ENCODE measurements around the gene TULP4. TPM values are rescaled to one million over a fixed set of nuclear protein-coding genes. Genes with fewer than 3 reads are reported as not detected.

TULP4 gene
- total RNA-seq, 1 experiment from 2014 or later = 21.5 TPM

- intact Hi-C loops (cut with micrococcal nuclease) = no loop called here
- ChIA-PET POLR2A (ENCODE audit: unreplicated experiment) (no interaction called here), CTCF (no interaction called here)
- DNase-seq (no peak), ATAC-seq (peak; percentile 31; the same call in 1 of the 2 replicates)
- no peaks in the 10 kb centered on the region for H3K27me3 ChIP-seq (ENCODE audit: low read length)
- H3K4me2 ChIP-seq (ENCODE audit: low read length) = no peak overlapping the region
- H3K9me2 ChIP-seq (replicated peaks; ENCODE audit: low read length) = no peaks in the 10 kb centered on the region
- H2AFZ ChIP-seq (ENCODE audit: low read length) = no peak overlapping the region
- BruUV-seq (replicated peaks) = no TSS peak
- no peaks in the 10 kb centered on the region for H3F3A ChIP-seq (ENCODE audit: low read length, unreplicated experiment)
- no peak overlapping the region for H3K4me3 ChIP-seq (ENCODE audit: low read length)
- no peaks in the 10 kb centered on the region for H3K36me3 ChIP-seq (ENCODE audit: low read depth, low read length)
- no peak overlapping the region for H3K27ac ChIP-seq (ENCODE audit: low read length)
- H3K79me2 ChIP-seq (ENCODE audit: low read length) = no peaks in the 10 kb centered on the region
- peaks cover 4% of the 10 kb centered on the region; the same call in 1 of the 2 replicates for H3K4me1 ChIP-seq (ENCODE audit: insufficient read depth, low read length)
- TF ChIP-seq EZH2 (IDR thresholded peaks at IDR 0.05; ENCODE audit: low read length, unreplicated experiment) (no peak), EZH2phosphoT487 (IDR thresholded peaks at IDR 0.05; ENCODE audit: borderline replicate concordance, low read length) (no peak)
- TF ChIP-seq, protein P1, sequence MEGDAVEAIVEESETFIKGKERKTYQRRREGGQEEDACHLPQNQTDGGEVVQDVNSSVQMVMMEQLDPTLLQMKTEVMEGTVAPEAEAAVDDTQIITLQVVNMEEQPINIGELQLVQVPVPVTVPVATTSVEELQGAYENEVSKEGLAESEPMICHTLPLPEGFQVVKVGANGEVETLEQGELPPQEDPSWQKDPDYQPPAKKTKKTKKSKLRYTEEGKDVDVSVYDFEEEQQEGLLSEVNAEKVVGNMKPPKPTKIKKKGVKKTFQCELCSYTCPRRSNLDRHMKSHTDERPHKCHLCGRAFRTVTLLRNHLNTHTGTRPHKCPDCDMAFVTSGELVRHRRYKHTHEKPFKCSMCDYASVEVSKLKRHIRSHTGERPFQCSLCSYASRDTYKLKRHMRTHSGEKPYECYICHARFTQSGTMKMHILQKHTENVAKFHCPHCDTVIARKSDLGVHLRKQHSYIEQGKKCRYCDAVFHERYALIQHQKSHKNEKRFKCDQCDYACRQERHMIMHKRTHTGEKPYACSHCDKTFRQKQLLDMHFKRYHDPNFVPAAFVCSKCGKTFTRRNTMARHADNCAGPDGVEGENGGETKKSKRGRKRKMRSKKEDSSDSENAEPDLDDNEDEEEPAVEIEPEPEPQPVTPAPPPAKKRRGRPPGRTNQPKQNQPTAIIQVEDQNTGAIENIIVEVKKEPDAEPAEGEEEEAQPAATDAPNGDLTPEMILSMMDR (conservative IDR thresholded peaks at IDR 0.05; ENCODE audit: low read depth, low read length) = no peak
- H3K9ac ChIP-seq (ENCODE audit: low read length) = no peak overlapping the region
- no peaks in the 10 kb centered on the region for H3K9me3 ChIP-seq (ENCODE audit: low read length)
- H4K20me1 ChIP-seq (ENCODE audit: low read length) = no peaks in the 10 kb centered on the region
Observed at GRCh38 chr6:158512809-158513208, 200.5 kb downstream of the TULP4 start.

- CTCF ChIA-PET = no interaction called here
- Histone ChIP-seq H3K9me3 (ENCODE audit: low read length) (no peaks in the 10 kb centered on the region), H3K9ac (ENCODE audit: low read length) (no peak overlapping the region), H3K79me2 (ENCODE audit: low read length) (no peaks in the 10 kb centered on the region), H3K4me2 (ENCODE audit: low read length) (no peak overlapping the region), H2AFZ (ENCODE audit: low read length) (no peak overlapping the region), H3F3A (ENCODE audit: low read length, unreplicated experiment) (no peaks in the 10 kb centered on the region), H3K4me1 (ENCODE audit: insufficient read depth, low read length) (peaks cover 6% of the 10 kb centered on the region; the same call in 1 of the 2 replicates), H3K9me2 (replicated peaks; ENCODE audit: low read length) (no peaks in the 10 kb centered on the region), H3K36me3 (ENCODE audit: low read depth, low read length) (no peaks in the 10 kb centered on the region), H3K27me3 (ENCODE audit: low read length) (no peaks in the 10 kb centered on the region), H4K20me1 (ENCODE audit: low read length) (no peaks in the 10 kb centered on the region), H3K27ac (ENCODE audit: low read length) (no peak overlapping the region), H3K4me3 (ENCODE audit: low read length) (no peak overlapping the region)
- TF ChIP-seq, protein P1 (conservative IDR thresholded peaks at IDR 0.05; ENCODE audit: low read depth, low read length) = no peak
- TF ChIP-seq EZH2phosphoT487 (IDR thresholded peaks at IDR 0.05; ENCODE audit: borderline replicate concordance, low read length) = no peak
- TF ChIP-seq EZH2 (IDR thresholded peaks at IDR 0.05; ENCODE audit: low read length, unreplicated experiment) = no peak
- intact Hi-C loops (cut with micrococcal nuclease) = no loop called here
- DNase-seq = no peak
- no TSS peak for BruUV-seq (replicated peaks)
- no peak for ATAC-seq
- POLR2A ChIA-PET (ENCODE audit: unreplicated experiment) = no interaction called here
Observed at GRCh38 chr6:158514176-158514575, 201.9 kb downstream of the TULP4 start.

DNA sequence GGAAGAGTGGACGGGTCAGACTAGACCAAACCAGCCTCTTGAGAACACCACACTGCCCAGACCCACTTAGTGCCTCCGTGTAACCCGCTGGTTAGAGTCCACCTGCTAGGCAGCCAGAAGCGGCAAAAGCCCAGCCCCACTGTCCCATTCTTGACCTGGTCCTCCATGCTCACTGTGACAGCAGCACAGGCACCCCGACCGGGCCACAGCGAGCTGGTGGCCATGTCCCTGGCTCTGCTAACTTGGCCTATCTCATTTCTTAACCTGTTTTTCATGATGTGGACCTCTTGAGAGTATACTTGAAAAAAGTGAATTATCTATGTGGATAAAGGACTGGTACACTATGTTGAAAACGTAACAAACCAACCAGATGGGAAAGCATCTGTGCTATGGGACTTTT, 202.7 kb downstream of the TULP4 start:
- H3K79me2 ChIP-seq (ENCODE audit: low read length) = no peaks in the 10 kb centered on the region
- TF ChIP-seq EZH2phosphoT487 (IDR thresholded peaks at IDR 0.05; ENCODE audit: borderline replicate concordance, low read length) = no peak
- TF ChIP-seq, protein P1 (conservative IDR thresholded peaks at IDR 0.05; ENCODE audit: low read depth, low read length) = no peak
- H3K27ac ChIP-seq (ENCODE audit: low read length) = no peak overlapping the region
- no peaks in the 10 kb centered on the region for H3K9me2 ChIP-seq (replicated peaks; ENCODE audit: low read length)
- H4K20me1 ChIP-seq (ENCODE audit: low read length) = no peaks in the 10 kb centered on the region
- no peaks in the 10 kb centered on the region for H3F3A ChIP-seq (ENCODE audit: low read length, unreplicated experiment)
- H3K27me3 ChIP-seq (ENCODE audit: low read length) = no peaks in the 10 kb centered on the region
- ChIA-PET POLR2A (ENCODE audit: unreplicated experiment) (no interaction called here), CTCF (no interaction called here)
- H3K4me2 ChIP-seq (ENCODE audit: low read length) = no peak overlapping the region
- intact Hi-C loops (cut with micrococcal nuclease) = no loop called here
- no peak for DNase-seq
- H3K4me1 ChIP-seq (ENCODE audit: insufficient read depth, low read length) = peaks cover 6% of the 10 kb centered on the region; the same call in 1 of the 2 replicates
- no peak for ATAC-seq
- no peaks in the 10 kb centered on the region for H3K36me3 ChIP-seq (ENCODE audit: low read depth, low read length)
- no peak overlapping the region for H3K4me3 ChIP-seq (ENCODE audit: low read length)
- H2AFZ ChIP-seq (ENCODE audit: low read length) = no peak overlapping the region
- no TSS peak for BruUV-seq (replicated peaks)
- no peaks in the 10 kb centered on the region for H3K9me3 ChIP-seq (ENCODE audit: low read length)
- no peak overlapping the region for H3K9ac ChIP-seq (ENCODE audit: low read length)

All from PC-3 (cell line).